IMR-90 (cell line): ENCODE results near the gene NHLH2.

Experiments used
- BHLHE40 ChIP-seq: fragments of 150-350 bp; IDR thresholded peaks from 2 replicates; pipeline ENCODE4 v1.6.1; 2016; ENCODE audit warnings: mild to moderate bottlenecking, low read depth, low read length
- CEBPB ChIP-seq: IDR thresholded peaks from 2 replicates; pipeline ENCODE4 v1.6.1; 2012; ENCODE audit warnings: low read depth, low read length, improper control_type of control experiment
- RCOR1 ChIP-seq: IDR thresholded peaks from 2 replicates; pipeline ENCODE4 v1.6.1; 2012; ENCODE audit warnings: mild to moderate bottlenecking, low read length, improper control_type of control experiment; ENCODE audit not compliant: insufficient replicate concordance
- RFX5 ChIP-seq: IDR thresholded peaks from 2 replicates; pipeline ENCODE4 v1.8.0; 2012; ENCODE audit warnings: low read depth, mild to moderate bottlenecking, low read length, moderate library complexity
- TF ChIP-seq, protein P1 (sequence below): conservative IDR thresholded peaks from 2 replicates; pipeline ENCODE4 v1.5.1; 2012; ENCODE audit warnings: mild to moderate bottlenecking, low read depth, low read length, improper control_type of control experiment

DNA sequence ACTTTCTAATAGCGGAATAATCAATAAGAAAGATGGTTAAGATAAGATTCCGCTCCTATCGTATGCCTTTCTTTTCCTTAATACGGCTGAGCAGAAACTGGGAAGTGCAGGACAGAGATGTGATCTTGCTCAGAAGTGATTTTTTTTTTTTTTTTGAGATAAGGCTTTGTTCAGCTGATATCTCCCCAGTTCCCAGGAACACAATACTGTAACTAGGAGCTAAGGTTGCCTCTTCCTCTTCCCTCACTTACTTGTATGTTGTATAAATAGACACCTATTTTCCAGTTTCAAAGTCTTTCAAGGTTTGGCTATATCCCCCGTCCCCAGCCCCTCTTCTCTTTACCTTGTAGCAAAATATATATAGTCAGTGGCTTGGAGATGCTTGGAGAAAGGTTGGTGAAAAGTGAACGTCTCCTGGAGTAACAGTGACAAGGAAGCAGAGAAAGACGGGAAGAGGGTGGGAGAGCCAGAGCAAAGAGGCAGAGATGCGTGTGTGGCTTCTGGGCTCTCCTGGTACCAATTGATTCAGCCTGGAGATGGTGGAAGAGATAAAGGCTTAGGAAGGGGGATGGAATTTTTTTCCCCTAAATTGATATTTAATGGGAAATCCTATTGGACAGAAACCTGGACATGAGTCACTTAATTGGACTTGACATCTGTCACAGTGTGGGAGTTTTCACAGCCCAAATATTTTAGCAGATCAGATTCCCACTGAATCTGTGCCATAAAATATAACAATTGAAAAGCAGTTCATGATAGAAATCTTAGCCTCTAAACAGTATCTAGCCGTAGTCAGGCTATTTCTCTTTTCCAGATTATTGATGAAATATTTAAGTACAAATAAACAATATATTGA, at the start of gene NHLH2:
- TF ChIP-seq, protein P1, sequence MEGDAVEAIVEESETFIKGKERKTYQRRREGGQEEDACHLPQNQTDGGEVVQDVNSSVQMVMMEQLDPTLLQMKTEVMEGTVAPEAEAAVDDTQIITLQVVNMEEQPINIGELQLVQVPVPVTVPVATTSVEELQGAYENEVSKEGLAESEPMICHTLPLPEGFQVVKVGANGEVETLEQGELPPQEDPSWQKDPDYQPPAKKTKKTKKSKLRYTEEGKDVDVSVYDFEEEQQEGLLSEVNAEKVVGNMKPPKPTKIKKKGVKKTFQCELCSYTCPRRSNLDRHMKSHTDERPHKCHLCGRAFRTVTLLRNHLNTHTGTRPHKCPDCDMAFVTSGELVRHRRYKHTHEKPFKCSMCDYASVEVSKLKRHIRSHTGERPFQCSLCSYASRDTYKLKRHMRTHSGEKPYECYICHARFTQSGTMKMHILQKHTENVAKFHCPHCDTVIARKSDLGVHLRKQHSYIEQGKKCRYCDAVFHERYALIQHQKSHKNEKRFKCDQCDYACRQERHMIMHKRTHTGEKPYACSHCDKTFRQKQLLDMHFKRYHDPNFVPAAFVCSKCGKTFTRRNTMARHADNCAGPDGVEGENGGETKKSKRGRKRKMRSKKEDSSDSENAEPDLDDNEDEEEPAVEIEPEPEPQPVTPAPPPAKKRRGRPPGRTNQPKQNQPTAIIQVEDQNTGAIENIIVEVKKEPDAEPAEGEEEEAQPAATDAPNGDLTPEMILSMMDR = no peak
- TF ChIP-seq BHLHE40 (no peak), CEBPB (no peak), RCOR1 (no peak), RFX5 (no peak)
